Measurements from ENCODE around the gene ACTA2. TPM values are rescaled to one million over a fixed set of nuclear protein-coding genes. Genes with fewer than 3 reads are reported as not detected.

Gene ACTA2
- total RNA-seq, 4 donors from 2014 or later = 6,391 to 8,723 (median 8,539) TPM

DNA sequence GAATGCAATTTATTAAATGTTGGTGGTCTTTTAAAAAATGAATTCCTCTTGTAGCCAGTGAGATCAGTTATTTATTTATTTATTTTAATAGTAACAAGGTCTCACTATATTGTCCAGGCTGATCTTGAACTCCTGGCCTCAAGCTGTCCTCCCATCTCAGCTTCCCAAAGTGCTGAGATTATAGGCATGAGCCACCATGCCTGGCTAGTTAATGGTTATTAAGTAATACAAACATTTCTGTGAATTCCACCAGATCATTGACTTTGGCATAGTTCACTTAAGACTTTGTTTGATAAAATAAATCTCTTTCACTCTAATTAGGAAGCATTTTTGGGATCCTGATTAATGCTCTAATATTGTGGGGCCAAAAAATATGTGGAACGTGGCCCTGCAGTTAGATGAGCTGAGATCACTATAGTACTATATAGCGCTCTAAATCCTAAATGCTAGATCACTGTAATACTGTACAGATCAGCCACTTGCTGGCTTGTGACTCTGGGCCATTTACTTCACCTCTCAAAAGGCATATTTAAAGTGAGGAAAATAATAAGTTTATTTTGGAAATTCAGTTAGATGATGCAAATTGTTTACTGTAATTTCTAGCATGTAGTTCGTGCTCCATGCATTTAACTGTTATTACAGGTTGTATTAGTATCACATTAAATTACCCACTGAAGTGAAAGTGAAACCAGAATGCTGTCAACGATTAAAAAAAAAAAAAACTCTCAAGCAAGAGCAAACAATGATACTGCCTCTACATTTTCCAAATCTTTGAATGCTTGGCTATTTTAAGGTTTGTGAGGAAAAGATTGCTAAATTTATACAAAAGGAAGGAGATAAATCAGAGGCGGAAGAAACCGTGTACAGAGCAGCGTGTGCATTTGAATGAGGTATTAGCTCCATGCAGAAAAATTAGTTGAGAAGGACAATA, 22.1 kb upstream of the ACTA2 start:
- no peaks in the 10 kb centered on the region for H3K36me3 ChIP-seq
- intact Hi-C loops (cut with DNase I) = no loop called here
- peaks cover 38 to 72% (median 63%) of the 10 kb centered on the region in 4 donors for H3K4me1 ChIP-seq
- no peaks in the 10 kb centered on the region for H3K27me3 ChIP-seq
- WGBS = 18% methylated on average over 7 of the region's 7 CpGs
- DNase-seq (ENCODE audit: extremely low spot score) = no peak
- H3K27ac ChIP-seq (replicated peaks in 1 of 4) = peak overlapping the region; percentile 75 to 80 (median 77)
- no peak for TF ChIP-seq POLR2A (IDR thresholded peaks at IDR 0.05; ENCODE audit: low read depth)
- TF ChIP-seq EP300 (IDR thresholded peaks at IDR 0.05) = no peak
- TF ChIP-seq POLR2AphosphoS5 (IDR thresholded peaks at IDR 0.05) = peak in 1 of 2 donors; percentile 9
- H3K9me3 ChIP-seq = no peaks in the 10 kb centered on the region
- peak overlapping the region; percentile 49 to 59 (median 50) for H3K4me3 ChIP-seq

DNA sequence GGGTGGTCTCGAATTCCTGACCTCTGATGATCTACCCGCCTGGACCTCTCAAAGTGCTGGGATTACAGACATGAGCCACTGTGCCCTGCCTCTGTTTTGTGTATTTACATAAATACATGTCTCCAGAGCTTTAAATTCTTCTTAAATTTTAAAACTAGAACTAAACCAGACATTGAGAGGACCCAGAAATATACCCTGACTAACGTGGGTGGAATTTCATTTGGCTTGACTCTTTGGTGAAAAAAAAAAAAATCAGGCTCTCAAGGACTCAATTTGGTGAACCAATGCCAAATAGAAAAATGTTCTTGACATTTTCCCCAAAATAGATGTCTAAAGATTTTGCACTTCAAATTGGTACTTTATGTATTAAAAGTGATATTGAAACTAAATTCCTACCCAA, 21.4 kb upstream of the ACTA2 start:
- Histone ChIP-seq H3K4me1 (peaks cover 33 to 70% (median 63%) of the 10 kb centered on the region in 4 donors), H3K9me3 (no peaks in the 10 kb centered on the region), H3K27ac (replicated peaks in 1 of 4) (peak overlapping the region; percentile 75 to 80 (median 77)), H3K27me3 (no peaks in the 10 kb centered on the region), H3K36me3 (no peaks in the 10 kb centered on the region), H3K4me3 (peak overlapping the region in 1 of 4 donors; percentile 49)
- intact Hi-C loops (cut with DNase I) = no loop called here
- TF ChIP-seq POLR2AphosphoS5 (IDR thresholded peaks at IDR 0.05) = no peak
- TF ChIP-seq, protein P1, sequence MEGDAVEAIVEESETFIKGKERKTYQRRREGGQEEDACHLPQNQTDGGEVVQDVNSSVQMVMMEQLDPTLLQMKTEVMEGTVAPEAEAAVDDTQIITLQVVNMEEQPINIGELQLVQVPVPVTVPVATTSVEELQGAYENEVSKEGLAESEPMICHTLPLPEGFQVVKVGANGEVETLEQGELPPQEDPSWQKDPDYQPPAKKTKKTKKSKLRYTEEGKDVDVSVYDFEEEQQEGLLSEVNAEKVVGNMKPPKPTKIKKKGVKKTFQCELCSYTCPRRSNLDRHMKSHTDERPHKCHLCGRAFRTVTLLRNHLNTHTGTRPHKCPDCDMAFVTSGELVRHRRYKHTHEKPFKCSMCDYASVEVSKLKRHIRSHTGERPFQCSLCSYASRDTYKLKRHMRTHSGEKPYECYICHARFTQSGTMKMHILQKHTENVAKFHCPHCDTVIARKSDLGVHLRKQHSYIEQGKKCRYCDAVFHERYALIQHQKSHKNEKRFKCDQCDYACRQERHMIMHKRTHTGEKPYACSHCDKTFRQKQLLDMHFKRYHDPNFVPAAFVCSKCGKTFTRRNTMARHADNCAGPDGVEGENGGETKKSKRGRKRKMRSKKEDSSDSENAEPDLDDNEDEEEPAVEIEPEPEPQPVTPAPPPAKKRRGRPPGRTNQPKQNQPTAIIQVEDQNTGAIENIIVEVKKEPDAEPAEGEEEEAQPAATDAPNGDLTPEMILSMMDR (IDR thresholded peaks at IDR 0.05) = no peak
- no peak for TF ChIP-seq POLR2A (IDR thresholded peaks at IDR 0.05; ENCODE audit: low read depth)
- no peak for TF ChIP-seq EP300 (IDR thresholded peaks at IDR 0.05)
- DNase-seq (ENCODE audit: extremely low spot score) = no peak
- 64% methylated on average over 3 of the region's 3 CpGs for WGBS

DNA sequence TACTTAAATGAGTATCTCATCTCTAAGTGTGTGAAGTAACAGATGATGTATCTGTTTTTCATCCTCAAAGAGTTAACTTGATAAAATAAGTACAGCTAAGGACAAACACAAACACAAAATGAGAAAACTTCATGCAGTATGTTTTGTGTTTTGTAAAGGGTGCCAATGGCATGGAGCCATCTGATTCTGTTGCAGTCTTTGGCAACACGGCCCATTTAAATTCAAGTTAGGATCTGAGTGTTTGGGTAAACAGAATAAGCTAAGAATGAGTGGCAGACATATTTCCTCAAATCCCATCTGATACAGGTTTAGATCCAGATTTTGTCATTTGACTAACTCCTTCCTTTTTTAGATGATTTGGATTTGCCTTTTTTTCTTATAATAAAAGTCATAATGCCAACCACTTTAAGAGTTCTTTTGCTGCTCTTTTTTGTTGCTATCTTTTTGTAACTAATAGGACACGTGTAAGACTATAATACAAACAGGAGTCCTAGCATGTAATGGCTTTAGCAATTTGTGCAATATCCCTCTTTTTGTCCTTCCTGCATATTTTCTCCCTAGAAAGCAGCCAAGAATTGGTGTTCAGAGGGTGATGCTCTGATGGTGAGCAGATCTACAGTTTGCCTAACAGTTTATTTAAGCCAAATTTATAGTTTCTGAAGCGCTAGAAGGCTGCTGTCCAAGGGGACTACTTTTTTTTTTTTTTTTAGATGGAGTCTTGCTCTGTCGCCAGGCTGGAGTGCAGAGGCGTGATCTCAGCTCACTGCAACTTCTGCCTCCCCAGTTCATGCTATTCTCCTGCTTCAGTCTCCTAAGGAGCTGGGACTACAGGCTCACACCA, 18.9 kb upstream of the ACTA2 start:
- intact Hi-C loops (cut with DNase I) = loop anchor here (2.0 kb wide), 1 partner anchor 17 kb away; no protein-coding TSS in a partner anchor
- Histone ChIP-seq H3K27ac (replicated peaks in 1 of 4) (peak overlapping the region; percentile 75 to 79 (median 77)), H3K4me3 (peak overlapping the region in 3 of 4 donors; percentile 23 to 31 (median 28)), H3K27me3 (no peaks in the 10 kb centered on the region), H3K36me3 (no peaks in the 10 kb centered on the region), H3K9me3 (no peaks in the 10 kb centered on the region), H3K4me1 (peaks cover 30 to 86% (median 81%) of the 10 kb centered on the region in 4 donors)
- WGBS = 35% methylated on average over 5 of the region's 5 CpGs
- peak; percentile 24 to 71 for TF ChIP-seq POLR2AphosphoS5 (IDR thresholded peaks at IDR 0.05)
- no peak for TF ChIP-seq POLR2A (IDR thresholded peaks at IDR 0.05; ENCODE audit: low read depth)
- no peak for TF ChIP-seq EP300 (IDR thresholded peaks at IDR 0.05)
- TF ChIP-seq, protein P1 (IDR thresholded peaks at IDR 0.05) = no peak
- DNase-seq (ENCODE audit: extremely low spot score) = no peak

DNA sequence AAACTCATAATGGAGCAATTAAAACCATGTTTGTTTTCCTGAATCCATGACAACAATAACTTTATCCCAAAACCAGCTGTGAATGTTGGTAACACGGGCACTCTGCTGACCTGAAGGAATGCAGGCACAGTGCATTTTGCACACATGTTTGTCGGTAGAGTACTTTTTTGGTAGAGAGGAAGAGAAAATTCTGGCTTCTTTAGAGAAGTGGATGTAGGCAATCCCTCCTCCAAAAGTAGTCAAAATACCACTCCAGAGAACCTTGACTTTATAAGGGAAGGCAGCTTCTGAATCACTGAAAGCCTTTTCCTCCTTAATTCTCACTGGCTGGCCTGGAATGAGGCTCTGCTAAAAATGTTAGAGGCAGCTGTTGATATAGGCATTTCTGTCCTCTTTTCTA, 15.8 kb upstream of the ACTA2 start:
- intact Hi-C loops (cut with DNase I) = no loop called here
- peak overlapping the region; percentile 70 to 79 (median 76) for H3K27ac ChIP-seq (replicated peaks in 1 of 4)
- DNase-seq (ENCODE audit: extremely low spot score) = no peak
- TF ChIP-seq, protein P1 (IDR thresholded peaks at IDR 0.05) = no peak
- TF ChIP-seq POLR2AphosphoS5 (IDR thresholded peaks at IDR 0.05) = peak in 1 of 2 donors; percentile 43
- H3K27me3 ChIP-seq = no peaks in the 10 kb centered on the region
- H3K9me3 ChIP-seq = no peaks in the 10 kb centered on the region
- WGBS = 32% methylated on average over 2 of the region's 2 CpGs
- peaks cover 19 to 80% (median 76%) of the 10 kb centered on the region in 4 donors for H3K4me1 ChIP-seq
- no peak overlapping the region for H3K4me3 ChIP-seq
- H3K36me3 ChIP-seq = no peaks in the 10 kb centered on the region

Measured in esophagus muscularis mucosa (tissue), 4 donors.